K562 (cell line): Measurements from ENCODE around the gene E2F3. TPM values are rescaled to one million over a fixed set of nuclear protein-coding genes. Genes with fewer than 3 reads are reported as not detected.
A peak's percentile ranks its signal among the peaks of the same experiment; 100 is the strongest.

Source experiments
- AFF1 ChIP-seq, 2 experiments: fragments of 450-650 bp; IDR thresholded peaks; 2 replicates each; pipeline ENCODE4 v1.6.1; 2018; ENCODE audit warnings: mild to moderate bottlenecking in 2 of 2, low read depth in 1 of 2; ENCODE audit not compliant: partially characterized antibody in 2 of 2
- CBX5 ChIP-seq: IDR thresholded peaks from 2 replicates; pipeline ENCODE4 v1.6.1; 2014; ENCODE audit warnings: low read depth, borderline replicate concordance
- CEBPB ChIP-seq: fragments of 450-650 bp; IDR thresholded peaks from 2 replicates; pipeline ENCODE4 v1.6.1; 2016; ENCODE audit warnings: missing genetic modification characterization, missing compliant biosample characterization
- CHCHD3 ChIP-seq: fragments of 250-450 bp; sonication (Bioruptor Pico); IDR thresholded peaks from 2 replicates; pipeline ENCODE4 v2.1.2; 2022; ENCODE audit warnings: mild to moderate bottlenecking
- E2F8 ChIP-seq: fragments of 450-650 bp; IDR thresholded peaks from 2 replicates; pipeline ENCODE4 v1.7.1; 2018; ENCODE audit warnings: mild to moderate bottlenecking, low read depth; ENCODE audit not compliant: partially characterized antibody
- FOXJ2 ChIP-seq: fragments of 200-800 bp; sonication (Bioruptor generic); IDR thresholded peaks from 2 replicates; pipeline ENCODE4 v1.6.1; 2016; ENCODE audit warnings: missing genetic modification characterization, missing compliant biosample characterization
- FOXM1 ChIP-seq, 2 experiments: fragments of 450-650 bp in 1 of 2; sonication (generic) in 1 of 2; formaldehyde crosslinking in 1 of 2; IDR thresholded peaks; 2 replicates each; pipeline versions ENCODE4 v1.6.1 to v1.9.0; 2017 to 2022; ENCODE audit warnings: low read depth in 2 of 2, mild to moderate bottlenecking in 2 of 2, missing genetic modification reagents in 1 of 2, moderate library complexity in 1 of 2
- KDM1A ChIP-seq, 2 experiments: fragments of 450-650 bp; IDR thresholded peaks; 2 replicates each; pipeline ENCODE4 v1.6.1; 2016; ENCODE audit warnings: mild to moderate bottlenecking in 2 of 2
- POLR2AphosphoS5 ChIP-seq: IDR thresholded peaks from 2 replicates; pipeline ENCODE4 v1.6.1; 2011; ENCODE audit warnings: mild to moderate bottlenecking, low read depth, low read length, moderate library complexity; ENCODE audit not compliant: control insufficient read depth, insufficient read depth
- SMARCC2 ChIP-seq: fragments of 450-650 bp; IDR thresholded peaks from 2 replicates; pipeline ENCODE4 v1.6.1; 2017; ENCODE audit warnings: antibody characterized with exemption, moderate library complexity, mild to moderate bottlenecking, low read depth
- TCF7L2 ChIP-seq: fragments of 150-350 bp; IDR thresholded peaks from 2 replicates; pipeline ENCODE4 v1.6.1; 2016; ENCODE audit warnings: low read depth, mild to moderate bottlenecking, low read length, moderate library complexity
- ZNF23 ChIP-seq: fragments of 250-450 bp; sonication (Bioruptor Pico); IDR thresholded peaks from 2 replicates; pipeline ENCODE4 v1.4.0; 2020; ENCODE audit warnings: mild to moderate bottlenecking
- ZNF3 ChIP-seq: fragments of 250-450 bp; sonication (Bioruptor Pico); IDR thresholded peaks from 2 replicates; pipeline ENCODE4 v1.5.0; 2021; ENCODE audit warnings: mild to moderate bottlenecking, moderate library complexity
- ZNF395 ChIP-seq: fragments of 200-800 bp; sonication (Bioruptor generic); IDR thresholded peaks from 2 replicates; pipeline ENCODE4 v1.6.1; 2017; ENCODE audit warnings: missing genetic modification characterization, missing compliant biosample characterization
- ZNF431 ChIP-seq: sonication (generic); formaldehyde crosslinking; IDR thresholded peaks from 2 replicates; pipeline ENCODE4 v1.8.0; 2022; ENCODE audit warnings: mild to moderate bottlenecking, missing genetic modification reagents
- polyA plus RNA-seq, 8 experiments: library from polyadenylated mRNA; depleted of rRNA in 4 of 8; stranded (reverse) in 5 of 8; unstranded in 3 of 8; fragments of >200 nt; fragmentation: Nextera tagmentation in 2 of 8; fragmentation: Illumina TruSeq in 1 of 8; extraction: Ambion mirVana in 2 of 8; extraction: Trizol in 1 of 8; gene quantifications; 2 replicates each; pipeline versions ENCODE4 v1.2.1 to v1.2.3, GENCODE V29; 2011 to 2014; ENCODE audit warnings: inconsistent platforms in 1 of 8, missing spikeins in 1 of 8
- total RNA-seq, 7 experiments: library from RNA; depleted of rRNA in 6 of 7; stranded (reverse); fragments of >200 nt in 6 of 7; fragmentation: Illumina TruSeq in 2 of 7; extraction: Trizol in 2 of 7; gene quantifications; 2 replicates each; pipeline versions ENCODE4 v1.2.1 to v1.2.3, GENCODE V29; 2011 to 2021; ENCODE audit warnings: low replicate concordance in 1 of 7
- TF ChIP-seq, protein P1 (sequence below), 2 experiments: fragments of 450-650 bp; conservative IDR thresholded peaks; 2 replicates each; pipeline ENCODE4 v1.6.1; 2017; ENCODE audit warnings: mild to moderate bottlenecking in 2 of 2, moderate library complexity in 2 of 2

The E2F3 gene
- total and polyA plus RNA-seq, 9 of the 15 experiments (the other 6 are each of a cell fraction or from before 2014, with no cell fraction given): 11.1 to 44.7 (median 27.2) TPM

GRCh38 chr6:20458027-20458894 lies 56.6 kb downstream of the E2F3 start (continued):
- TF ChIP-seq FOXM1 (IDR thresholded peaks at IDR 0.05; ENCODE audit: low read depth): peak; percentile 73
- TF ChIP-seq FOXM1 (CRISPR knock-in tag; IDR thresholded peaks at IDR 0.05; ENCODE audit: low read depth): no peak
- TF ChIP-seq ZNF3 (CRISPR knock-in tag): no peak
- no peak for TF ChIP-seq CHCHD3 (CRISPR knock-in tag)
- peak; percentile 76; the same call in 1 of the 2 replicates for TF ChIP-seq FOXJ2
- TF ChIP-seq KDM1A (IDR thresholded peaks at IDR 0.05): peak; percentile 73 to 78
- TF ChIP-seq ZNF431 (CRISPR knock-in tag): no peak
- TF ChIP-seq TCF7L2: no peak
- TF ChIP-seq POLR2AphosphoS5: peak; percentile 83
- no peak; the same call in 1 of the 2 replicates for TF ChIP-seq CEBPB (tag)
- TF ChIP-seq ZNF23 (CRISPR knock-in tag): 0 out of 2 replicates have a peak, but pooled peaks have one; percentile 24
- no peak for TF ChIP-seq CBX5
- peak; percentile 98 for TF ChIP-seq SMARCC2
- peak; percentile 48 for TF ChIP-seq E2F8
- TF ChIP-seq, protein P1, sequence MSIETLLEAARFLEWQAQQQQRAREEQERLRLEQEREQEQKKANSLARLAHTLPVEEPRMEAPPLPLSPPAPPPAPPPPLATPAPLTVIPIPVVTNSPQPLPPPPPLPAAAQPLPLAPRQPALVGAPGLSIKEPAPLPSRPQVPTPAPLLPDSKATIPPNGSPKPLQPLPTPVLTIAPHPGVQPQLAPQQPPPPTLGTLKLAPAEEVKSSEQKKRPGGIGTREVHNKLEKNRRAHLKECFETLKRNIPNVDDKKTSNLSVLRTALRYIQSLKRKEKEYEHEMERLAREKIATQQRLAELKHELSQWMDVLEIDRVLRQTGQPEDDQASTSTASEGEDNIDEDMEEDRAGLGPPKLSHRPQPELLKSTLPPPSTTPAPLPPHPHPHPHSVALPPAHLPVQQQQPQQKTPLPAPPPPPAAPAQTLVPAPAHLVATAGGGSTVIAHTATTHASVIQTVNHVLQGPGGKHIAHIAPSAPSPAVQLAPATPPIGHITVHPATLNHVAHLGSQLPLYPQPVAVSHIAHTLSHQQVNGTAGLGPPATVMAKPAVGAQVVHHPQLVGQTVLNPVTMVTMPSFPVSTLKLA (conservative IDR thresholded peaks at IDR 0.05): peak in 1 of 2 experiments; percentile 64; a peak in 2 of 4 replicates
- peak in 1 of 2 experiments; percentile 45 for TF ChIP-seq AFF1 (IDR thresholded peaks at IDR 0.05; ENCODE audit: low read depth in 1 of 2, partially characterized antibody in 2 of 2)
- TF ChIP-seq ZNF395 (CRISPR knock-in tag): peak; percentile 83
